ENCODE results near the gene HHIPL1.

- TF ChIP-seq CTCF (IDR thresholded peaks at IDR 0.05; ENCODE audit: low read depth, low read length, poor library complexity, severe bottlenecking): no peak
- TF ChIP-seq EZH2phosphoT487 (IDR thresholded peaks at IDR 0.05; ENCODE audit: borderline replicate concordance, low read length): no peak
These were observed 21.6 kb downstream of the HHIPL1 start for GRCh38 chr14:99666533-99666932.

All from DOHH2 (cell line).